Mesendoderm (in vitro differentiated cells): ENCODE data around the gene PARD3B.

ENCODE experiments used
- DNase-seq: peaks from one replicate; pipeline ENCODE4 v3.0.0; 2013
- H2AK5ac ChIP-seq: 2 replicates; pipeline ENCODE4 v1.6.1; 2013; ENCODE audit warnings: low read length, inconsistent platforms
- H2BK120ac ChIP-seq: 2 replicates; pipeline ENCODE4 v1.6.1; 2013; ENCODE audit warnings: low read depth, mild to moderate bottlenecking, low read length, moderate library complexity, mixed read lengths
- H2BK15ac ChIP-seq: replicated peaks from 2 replicates; pipeline ENCODE4 v1.6.1; 2013; ENCODE audit warnings: low read depth, mild to moderate bottlenecking, moderate library complexity
- H2BK5ac ChIP-seq: 2 replicates; pipeline ENCODE4 v1.6.1; 2013; ENCODE audit warnings: low read length, inconsistent platforms
- H3K18ac ChIP-seq: 2 replicates; pipeline ENCODE4 v1.6.1; 2013; ENCODE audit warnings: mild to moderate bottlenecking, low read length, mixed read lengths
- H3K23ac ChIP-seq: one replicate; pipeline ENCODE4 v1.6.1; 2013; ENCODE audit warnings: low read length
- H3K27ac ChIP-seq: 2 replicates; pipeline ENCODE4 v1.5.1; 2013; ENCODE audit warnings: low read depth, mild to moderate bottlenecking, inconsistent platforms, low read length, moderate library complexity
- H3K27me3 ChIP-seq: 2 replicates; pipeline ENCODE4 v1.6.1; 2013; ENCODE audit warnings: low read length, control low read depth, mild to moderate bottlenecking, inconsistent platforms; ENCODE audit not compliant: insufficient read depth, poor library complexity
- H3K36me3 ChIP-seq: 2 replicates; pipeline ENCODE4 v1.6.1; 2013; ENCODE audit warnings: low read length, inconsistent platforms; ENCODE audit not compliant: control insufficient read depth, insufficient read depth
- H3K4ac ChIP-seq: one replicate; pipeline ENCODE4 v1.6.1; 2013; ENCODE audit warnings: low read depth, mild to moderate bottlenecking, low read length, moderate library complexity
- H3K4me1 ChIP-seq: 2 replicates; pipeline ENCODE4 v1.6.1; 2013; ENCODE audit warnings: low read depth, low read length, inconsistent platforms; ENCODE audit not compliant: control insufficient read depth
- H3K4me2 ChIP-seq: 2 replicates; pipeline ENCODE4 v1.6.1; 2013; ENCODE audit warnings: low read length
- H3K4me3 ChIP-seq: 2 replicates; pipeline ENCODE4 v1.5.1; 2013; ENCODE audit warnings: mild to moderate bottlenecking, low read length
- H3K56ac ChIP-seq: one replicate; pipeline ENCODE4 v1.6.1; 2013; ENCODE audit warnings: low read length
- H3K79me1 ChIP-seq: 2 replicates; pipeline ENCODE4 v1.6.1; 2013; ENCODE audit warnings: low read length, inconsistent platforms
- H3K79me2 ChIP-seq: 2 replicates; pipeline ENCODE4 v1.6.1; 2013; ENCODE audit warnings: mild to moderate bottlenecking, low read length; ENCODE audit not compliant: control insufficient read depth, insufficient read depth
- H3K9ac ChIP-seq: 2 replicates; pipeline ENCODE4 v1.6.1; 2013; ENCODE audit warnings: low read length, inconsistent platforms
- H4K5ac ChIP-seq: one replicate; pipeline ENCODE4 v1.6.1; 2013; ENCODE audit warnings: low read length
- H4K8ac ChIP-seq: one replicate; pipeline ENCODE4 v1.6.1; 2013; ENCODE audit warnings: low read depth, mild to moderate bottlenecking, control low read depth, low read length, moderate library complexity
- WGBS: extraction: QIAGEN DNeasy Blood & Tissue Kit; methylation state at CpG from one replicate; pipeline ENCODE4 v1.1.7; 2013; ENCODE audit warnings: low lambda C conversion rate, missing lambda C conversion rate; ENCODE audit not compliant: insufficient coverage; ENCODE audit errors: extremely low coverage; 5-methylcytosine and 5-hydroxymethylcytosine counted together

PARD3B gene

GRCh38 chr2:205361272-205361671 is 816.0 kb downstream of the PARD3B start:
- peaks cover 4% of the 10 kb centered on the region for H3K4me1 ChIP-seq
- no peak overlapping the region for H3K4ac ChIP-seq
- H4K8ac ChIP-seq, result no peak overlapping the region
- H3K36me3 ChIP-seq, result no peaks in the 10 kb centered on the region
- H3K4me2 ChIP-seq, result no peak overlapping the region
- H3K18ac ChIP-seq, result no peak overlapping the region
- H3K79me2 ChIP-seq, result no peaks in the 10 kb centered on the region
- H3K9ac ChIP-seq, result no peak overlapping the region
- no peak overlapping the region for H3K56ac ChIP-seq
- no peak overlapping the region for H2BK15ac ChIP-seq
- H3K27ac ChIP-seq, result no peak overlapping the region
- DNase-seq, result no peak
- no peaks in the 10 kb centered on the region for H3K79me1 ChIP-seq
- H2BK120ac ChIP-seq, result no peak overlapping the region
- WGBS, result no CpG with 5 or more reads among the region's 3 CpGs
- H2AK5ac ChIP-seq, result no peak overlapping the region
- H3K27me3 ChIP-seq, result no peaks in the 10 kb centered on the region
- H3K4me3 ChIP-seq, result no peak overlapping the region
- no peak overlapping the region for H4K5ac ChIP-seq
- H2BK5ac ChIP-seq, result no peak overlapping the region
- H3K23ac ChIP-seq, result no peak overlapping the region

- H2BK120ac ChIP-seq, result no peak overlapping the region
- H3K4me3 ChIP-seq, result no peak overlapping the region
Observed at GRCh38 chr2:205361970-205362369, 816.7 kb downstream of the PARD3B start.

GRCh38 chr2:205364261-205364660 is 819.0 kb downstream of the PARD3B start:
- Histone ChIP-seq H3K4me1 (no peaks in the 10 kb centered on the region), H2BK15ac (peak overlapping the region; percentile 6), H3K18ac (peak overlapping the region; percentile 25), H3K79me1 (no peaks in the 10 kb centered on the region), H3K27ac (no peak overlapping the region), H3K4ac (no peak overlapping the region), H2BK120ac (no peak overlapping the region), H3K4me2 (no peak overlapping the region), H3K9ac (no peak overlapping the region), H4K8ac (no peak overlapping the region), H3K36me3 (no peaks in the 10 kb centered on the region), H3K4me3 (no peak overlapping the region), H3K79me2 (no peaks in the 10 kb centered on the region), H2BK5ac (no peak overlapping the region), H3K27me3 (no peaks in the 10 kb centered on the region), H3K56ac (no peak overlapping the region), H4K5ac (no peak overlapping the region), H2AK5ac (no peak overlapping the region), H3K23ac (no peak overlapping the region)
- no CpG with 5 or more reads among the region's 3 CpGs for WGBS
- DNase-seq, result peak; percentile 72

More at GRCh38 chr2:205361970-205362369, 816.7 kb downstream of the PARD3B start:
- peaks cover 4% of the 10 kb centered on the region for H3K4me1 ChIP-seq
- H3K79me2 ChIP-seq, result no peaks in the 10 kb centered on the region
- no peak overlapping the region for H3K9ac ChIP-seq
- H3K18ac ChIP-seq, result no peak overlapping the region
- no peak overlapping the region for H3K27ac ChIP-seq
- H3K4me2 ChIP-seq, result no peak overlapping the region
- DNase-seq, result no peak
- H3K79me1 ChIP-seq, result no peaks in the 10 kb centered on the region
- H3K56ac ChIP-seq, result no peak overlapping the region
- no peaks in the 10 kb centered on the region for H3K36me3 ChIP-seq
- no peaks in the 10 kb centered on the region for H3K27me3 ChIP-seq
- no peak overlapping the region for H3K4ac ChIP-seq
- no peak overlapping the region for H2AK5ac ChIP-seq
- no peak overlapping the region for H2BK15ac ChIP-seq
- H4K8ac ChIP-seq, result no peak overlapping the region
- H3K23ac ChIP-seq, result no peak overlapping the region
- no peak overlapping the region for H4K5ac ChIP-seq
- H2BK5ac ChIP-seq, result no peak overlapping the region

GRCh38 chr2:205366336-205367060 is 821.2 kb downstream of the PARD3B start:
- H2AK5ac ChIP-seq, result no peak overlapping the region
- H3K9ac ChIP-seq, result no peak overlapping the region
- H3K27ac ChIP-seq, result no peak overlapping the region
- DNase-seq, result peak; percentile 59
- no peaks in the 10 kb centered on the region for H3K36me3 ChIP-seq
- H3K27me3 ChIP-seq, result no peaks in the 10 kb centered on the region
- no peak overlapping the region for H3K4me3 ChIP-seq
- no peak overlapping the region for H2BK120ac ChIP-seq
- no peak overlapping the region for H2BK15ac ChIP-seq
- H3K56ac ChIP-seq, result no peak overlapping the region
- no peak overlapping the region for H3K4me2 ChIP-seq
- no peak overlapping the region for H4K8ac ChIP-seq
- H3K23ac ChIP-seq, result no peak overlapping the region
- H3K79me2 ChIP-seq, result no peaks in the 10 kb centered on the region
- no peaks in the 10 kb centered on the region for H3K4me1 ChIP-seq
- no peak overlapping the region for H3K4ac ChIP-seq
- H4K5ac ChIP-seq, result no peak overlapping the region
- no peaks in the 10 kb centered on the region for H3K79me1 ChIP-seq
- no CpG with 5 or more reads among the region's 6 CpGs for WGBS
- H3K18ac ChIP-seq, result no peak overlapping the region
- H2BK5ac ChIP-seq, result no peak overlapping the region

GRCh38 chr2:205367331-205367935 is 822.2 kb downstream of the PARD3B start:
- Histone ChIP-seq H2AK5ac (no peak overlapping the region), H4K8ac (no peak overlapping the region), H2BK120ac (no peak overlapping the region), H3K18ac (no peak overlapping the region), H3K56ac (no peak overlapping the region), H3K79me1 (no peaks in the 10 kb centered on the region), H3K23ac (no peak overlapping the region), H3K4me2 (no peak overlapping the region), H3K4ac (no peak overlapping the region), H3K4me3 (no peak overlapping the region), H3K9ac (no peak overlapping the region), H4K5ac (no peak overlapping the region), H3K4me1 (no peaks in the 10 kb centered on the region), H3K79me2 (no peaks in the 10 kb centered on the region), H3K27me3 (no peaks in the 10 kb centered on the region), H3K27ac (no peak overlapping the region), H2BK15ac (no peak overlapping the region), H2BK5ac (no peak overlapping the region), H3K36me3 (no peaks in the 10 kb centered on the region)
- peak; percentile 59 for DNase-seq
- no CpG with 5 or more reads among the region's 2 CpGs for WGBS

GRCh38 chr2:205369813-205370212 is 824.5 kb downstream of the PARD3B start:
- Histone ChIP-seq H2BK5ac (no peak overlapping the region), H3K36me3 (no peaks in the 10 kb centered on the region), H3K23ac (no peak overlapping the region), H3K4me3 (no peak overlapping the region), H3K18ac (no peak overlapping the region), H2BK120ac (no peak overlapping the region), H4K5ac (no peak overlapping the region), H2BK15ac (no peak overlapping the region), H3K79me1 (no peaks in the 10 kb centered on the region), H3K4me1 (no peaks in the 10 kb centered on the region), H2AK5ac (no peak overlapping the region), H3K27ac (no peak overlapping the region), H3K4me2 (no peak overlapping the region), H3K56ac (no peak overlapping the region), H4K8ac (no peak overlapping the region), H3K27me3 (no peaks in the 10 kb centered on the region), H3K79me2 (no peaks in the 10 kb centered on the region), H3K9ac (no peak overlapping the region), H3K4ac (no peak overlapping the region)
- DNase-seq, result no peak
- no CpG with 5 or more reads among the region's 1 CpG for WGBS
